ENCODE data around the gene WWC2.
"Not testable (repeated sequence)": the region's sequence is repeated elsewhere in the genome, so short reads cannot be mapped to it uniquely, and the experiment has no call there.

Gene WWC2

GRCh38 chr4:183149616-183150539, 50.8 kb downstream of the WWC2 start:
- no peak overlapping the region for H3K27ac ChIP-seq (ENCODE audit: low read depth, low read length)
- no peaks in the 10 kb centered on the region for H3K36me3 ChIP-seq (ENCODE audit: control insufficient read depth in 5 of 5, insufficient read depth in 5 of 5, low read length in 5 of 5)
- H3K27me3 ChIP-seq (ENCODE audit: control insufficient read depth in 5 of 5, insufficient read depth in 4 of 5, low read length in 5 of 5), result no peaks in the 10 kb centered on the region
- H3K9ac ChIP-seq (ENCODE audit: low read length in 5 of 5), result no peak overlapping the region
- no peaks in the 10 kb centered on the region for H3K9me3 ChIP-seq (ENCODE audit: control insufficient read depth in 5 of 5, low read length in 5 of 5)
- peaks cover 0 to 13% (median 5%) of the 10 kb centered on the region in 5 donors for H3K4me1 ChIP-seq (ENCODE audit: control insufficient read depth in 5 of 5, insufficient read depth in 5 of 5, low read length in 5 of 5)
- no peak overlapping the region for H3K4me3 ChIP-seq (ENCODE audit: low read depth in 1 of 5, low read length in 5 of 5)

- not testable (repeated sequence) for H3K27me3 ChIP-seq (ENCODE audit: control insufficient read depth in 5 of 5, insufficient read depth in 4 of 5, low read length in 5 of 5); H3K36me3 ChIP-seq (ENCODE audit: control insufficient read depth in 5 of 5, insufficient read depth in 5 of 5, low read length in 5 of 5); H3K4me3 ChIP-seq (ENCODE audit: low read depth in 1 of 5, low read length in 5 of 5); H3K4me1 ChIP-seq (ENCODE audit: control insufficient read depth in 5 of 5, insufficient read depth in 5 of 5, low read length in 5 of 5); H3K27ac ChIP-seq (ENCODE audit: low read depth, low read length); H3K9ac ChIP-seq (ENCODE audit: low read length in 5 of 5); H3K9me3 ChIP-seq (ENCODE audit: control insufficient read depth in 5 of 5, low read length in 5 of 5)
Measured at GRCh38 chr4:183150664-183151063, 51.6 kb downstream of the WWC2 start.

- not testable (repeated sequence) for H3K36me3 ChIP-seq (ENCODE audit: control insufficient read depth in 5 of 5, insufficient read depth in 5 of 5, low read length in 5 of 5); H3K9ac ChIP-seq (ENCODE audit: low read length in 5 of 5); H3K4me3 ChIP-seq (ENCODE audit: low read depth in 1 of 5, low read length in 5 of 5); H3K27ac ChIP-seq (ENCODE audit: low read depth, low read length); H3K4me1 ChIP-seq (ENCODE audit: control insufficient read depth in 5 of 5, insufficient read depth in 5 of 5, low read length in 5 of 5); H3K27me3 ChIP-seq (ENCODE audit: control insufficient read depth in 5 of 5, insufficient read depth in 4 of 5, low read length in 5 of 5); H3K9me3 ChIP-seq (ENCODE audit: control insufficient read depth in 5 of 5, low read length in 5 of 5)
Measured at GRCh38 chr4:183152232-183152631, 53.2 kb downstream of the WWC2 start.

- Histone ChIP-seq H3K27ac (ENCODE audit: low read depth, low read length) (no peak overlapping the region), H3K27me3 (ENCODE audit: control insufficient read depth in 5 of 5, insufficient read depth in 4 of 5, low read length in 5 of 5) (no peaks in the 10 kb centered on the region), H3K36me3 (ENCODE audit: control insufficient read depth in 5 of 5, insufficient read depth in 5 of 5, low read length in 5 of 5) (no peaks in the 10 kb centered on the region), H3K4me1 (ENCODE audit: control insufficient read depth in 5 of 5, insufficient read depth in 5 of 5, low read length in 5 of 5) (peaks cover 0 to 5% (median 2%) of the 10 kb centered on the region in 5 donors), H3K9me3 (ENCODE audit: control insufficient read depth in 5 of 5, low read length in 5 of 5) (no peaks in the 10 kb centered on the region), H3K4me3 (ENCODE audit: low read depth in 1 of 5, low read length in 5 of 5) (no peak overlapping the region), H3K9ac (ENCODE audit: low read length in 5 of 5) (no peak overlapping the region)
Measured at GRCh38 chr4:183153190-183153916, 54.3 kb downstream of the WWC2 start.

GRCh38 chr4:183154701-183155391, 55.8 kb downstream of the WWC2 start:
- no peaks in the 10 kb centered on the region for H3K9me3 ChIP-seq (ENCODE audit: control insufficient read depth in 5 of 5, low read length in 5 of 5)
- H3K4me3 ChIP-seq (ENCODE audit: low read depth in 1 of 5, low read length in 5 of 5), result no peak overlapping the region
- no peaks in the 10 kb centered on the region for H3K27me3 ChIP-seq (ENCODE audit: control insufficient read depth in 5 of 5, insufficient read depth in 4 of 5, low read length in 5 of 5)
- no peaks in the 10 kb centered on the region for H3K36me3 ChIP-seq (ENCODE audit: control insufficient read depth in 5 of 5, insufficient read depth in 5 of 5, low read length in 5 of 5)
- no peak overlapping the region for H3K9ac ChIP-seq (ENCODE audit: low read length in 5 of 5)
- no peak overlapping the region for H3K27ac ChIP-seq (ENCODE audit: low read depth, low read length)
- peaks cover 0 to 5% (median 0%) of the 10 kb centered on the region in 5 donors for H3K4me1 ChIP-seq (ENCODE audit: control insufficient read depth in 5 of 5, insufficient read depth in 5 of 5, low read length in 5 of 5)

GRCh38 chr4:183155450-183156184, 56.6 kb downstream of the WWC2 start:
- no peaks in the 10 kb centered on the region for H3K9me3 ChIP-seq (ENCODE audit: control insufficient read depth in 5 of 5, low read length in 5 of 5)
- H3K4me3 ChIP-seq (ENCODE audit: low read depth in 1 of 5, low read length in 5 of 5), result no peak overlapping the region
- H3K27me3 ChIP-seq (ENCODE audit: control insufficient read depth in 5 of 5, insufficient read depth in 4 of 5, low read length in 5 of 5), result no peaks in the 10 kb centered on the region
- H3K27ac ChIP-seq (ENCODE audit: low read depth, low read length), result no peak overlapping the region
- H3K36me3 ChIP-seq (ENCODE audit: control insufficient read depth in 5 of 5, insufficient read depth in 5 of 5, low read length in 5 of 5), result no peaks in the 10 kb centered on the region
- H3K9ac ChIP-seq (ENCODE audit: low read length in 5 of 5), result no peak overlapping the region
- H3K4me1 ChIP-seq (ENCODE audit: control insufficient read depth in 5 of 5, insufficient read depth in 5 of 5, low read length in 5 of 5), result peaks cover 0 to 5% (median 0%) of the 10 kb centered on the region in 5 donors

- Histone ChIP-seq H3K27me3 (ENCODE audit: control insufficient read depth in 5 of 5, insufficient read depth in 4 of 5, low read length in 5 of 5) (no peaks in the 10 kb centered on the region), H3K27ac (ENCODE audit: low read depth, low read length) (no peak overlapping the region), H3K9ac (ENCODE audit: low read length in 5 of 5) (no peak overlapping the region), H3K36me3 (ENCODE audit: control insufficient read depth in 5 of 5, insufficient read depth in 5 of 5, low read length in 5 of 5) (no peaks in the 10 kb centered on the region), H3K4me3 (ENCODE audit: low read depth in 1 of 5, low read length in 5 of 5) (no peak overlapping the region), H3K4me1 (ENCODE audit: control insufficient read depth in 5 of 5, insufficient read depth in 5 of 5, low read length in 5 of 5) (peaks cover 0 to 5% (median 0%) of the 10 kb centered on the region in 5 donors), H3K9me3 (ENCODE audit: control insufficient read depth in 5 of 5, low read length in 5 of 5) (no peaks in the 10 kb centered on the region)
Measured at GRCh38 chr4:183157215-183157614, 58.2 kb downstream of the WWC2 start.

- no peak overlapping the region for H3K9ac ChIP-seq (ENCODE audit: low read length in 5 of 5)
- no peak overlapping the region for H3K27ac ChIP-seq (ENCODE audit: low read depth, low read length)
- no peak overlapping the region for H3K4me3 ChIP-seq (ENCODE audit: low read depth in 1 of 5, low read length in 5 of 5)
- H3K4me1 ChIP-seq (ENCODE audit: control insufficient read depth in 5 of 5, insufficient read depth in 5 of 5, low read length in 5 of 5), result peaks cover 0 to 5% (median 1%) of the 10 kb centered on the region in 5 donors
- H3K27me3 ChIP-seq (ENCODE audit: control insufficient read depth in 5 of 5, insufficient read depth in 4 of 5, low read length in 5 of 5), result no peaks in the 10 kb centered on the region
- H3K9me3 ChIP-seq (ENCODE audit: control insufficient read depth in 5 of 5, low read length in 5 of 5), result no peaks in the 10 kb centered on the region
- H3K36me3 ChIP-seq (ENCODE audit: control insufficient read depth in 5 of 5, insufficient read depth in 5 of 5, low read length in 5 of 5), result no peaks in the 10 kb centered on the region
Measured at GRCh38 chr4:183158062-183158461, 59.0 kb downstream of the WWC2 start.

- peaks cover 0 to 18% (median 13%) of the 10 kb centered on the region in 5 donors for H3K4me1 ChIP-seq (ENCODE audit: control insufficient read depth in 5 of 5, insufficient read depth in 5 of 5, low read length in 5 of 5)
- H3K9ac ChIP-seq (ENCODE audit: low read length in 5 of 5), result no peak overlapping the region
- no peak overlapping the region for H3K4me3 ChIP-seq (ENCODE audit: low read depth in 1 of 5, low read length in 5 of 5)
- H3K36me3 ChIP-seq (ENCODE audit: control insufficient read depth in 5 of 5, insufficient read depth in 5 of 5, low read length in 5 of 5), result no peaks in the 10 kb centered on the region
- H3K27ac ChIP-seq (ENCODE audit: low read depth, low read length), result no peak overlapping the region
- no peaks in the 10 kb centered on the region for H3K27me3 ChIP-seq (ENCODE audit: control insufficient read depth in 5 of 5, insufficient read depth in 4 of 5, low read length in 5 of 5)
- no peaks in the 10 kb centered on the region for H3K9me3 ChIP-seq (ENCODE audit: control insufficient read depth in 5 of 5, low read length in 5 of 5)
Measured at GRCh38 chr4:183161630-183162029, 62.6 kb downstream of the WWC2 start.

Measured in subcutaneous abdominal adipose tissue (tissue), 5 donors.